ENCODE results near the gene PARM1. TPM values are rescaled to one million over a fixed set of nuclear protein-coding genes. Genes with fewer than 3 reads are reported as not detected.

Gene PARM1
- total RNA-seq, 4 donors from 2014 or later, result 22.6 to 116 (median 45.5) TPM

DNA sequence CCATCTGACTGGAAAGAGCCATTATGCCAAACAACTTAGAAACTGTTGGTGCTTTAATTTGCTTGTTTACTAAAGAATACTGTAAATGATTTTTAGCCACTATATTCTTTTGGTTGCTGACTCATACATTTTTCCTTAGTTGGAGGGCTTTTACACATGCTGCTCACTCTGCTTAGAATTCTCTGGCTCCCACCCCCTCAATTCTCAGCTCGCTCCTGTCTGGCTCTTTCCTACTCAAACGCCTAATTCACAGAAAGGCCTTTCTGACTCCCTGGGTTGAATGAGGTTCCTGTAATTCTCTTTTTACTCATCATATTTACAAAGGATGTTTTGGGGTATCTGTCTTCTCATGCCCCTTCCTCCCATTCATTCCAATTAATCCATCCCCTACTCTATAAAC, 26.1 kb upstream of the PARM1 start:
- H3K36me3 ChIP-seq, result no peaks in the 10 kb centered on the region
- no peaks in the 10 kb centered on the region for H3K9me3 ChIP-seq
- no peaks in the 10 kb centered on the region for H3K4me1 ChIP-seq
- H3K27ac ChIP-seq, result no peak overlapping the region
- no peaks in the 10 kb centered on the region for H3K27me3 ChIP-seq
- no peak for DNase-seq
- intact Hi-C loops (cut with DNase I; ENCODE audit: low total_unique reads), result no loop called here
- TF ChIP-seq POLR2A (IDR thresholded peaks at IDR 0.05), result no peak
- TF ChIP-seq, protein P1, sequence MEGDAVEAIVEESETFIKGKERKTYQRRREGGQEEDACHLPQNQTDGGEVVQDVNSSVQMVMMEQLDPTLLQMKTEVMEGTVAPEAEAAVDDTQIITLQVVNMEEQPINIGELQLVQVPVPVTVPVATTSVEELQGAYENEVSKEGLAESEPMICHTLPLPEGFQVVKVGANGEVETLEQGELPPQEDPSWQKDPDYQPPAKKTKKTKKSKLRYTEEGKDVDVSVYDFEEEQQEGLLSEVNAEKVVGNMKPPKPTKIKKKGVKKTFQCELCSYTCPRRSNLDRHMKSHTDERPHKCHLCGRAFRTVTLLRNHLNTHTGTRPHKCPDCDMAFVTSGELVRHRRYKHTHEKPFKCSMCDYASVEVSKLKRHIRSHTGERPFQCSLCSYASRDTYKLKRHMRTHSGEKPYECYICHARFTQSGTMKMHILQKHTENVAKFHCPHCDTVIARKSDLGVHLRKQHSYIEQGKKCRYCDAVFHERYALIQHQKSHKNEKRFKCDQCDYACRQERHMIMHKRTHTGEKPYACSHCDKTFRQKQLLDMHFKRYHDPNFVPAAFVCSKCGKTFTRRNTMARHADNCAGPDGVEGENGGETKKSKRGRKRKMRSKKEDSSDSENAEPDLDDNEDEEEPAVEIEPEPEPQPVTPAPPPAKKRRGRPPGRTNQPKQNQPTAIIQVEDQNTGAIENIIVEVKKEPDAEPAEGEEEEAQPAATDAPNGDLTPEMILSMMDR (IDR thresholded peaks at IDR 0.05), result no peak
- H3K4me3 ChIP-seq, result no peak overlapping the region

DNA sequence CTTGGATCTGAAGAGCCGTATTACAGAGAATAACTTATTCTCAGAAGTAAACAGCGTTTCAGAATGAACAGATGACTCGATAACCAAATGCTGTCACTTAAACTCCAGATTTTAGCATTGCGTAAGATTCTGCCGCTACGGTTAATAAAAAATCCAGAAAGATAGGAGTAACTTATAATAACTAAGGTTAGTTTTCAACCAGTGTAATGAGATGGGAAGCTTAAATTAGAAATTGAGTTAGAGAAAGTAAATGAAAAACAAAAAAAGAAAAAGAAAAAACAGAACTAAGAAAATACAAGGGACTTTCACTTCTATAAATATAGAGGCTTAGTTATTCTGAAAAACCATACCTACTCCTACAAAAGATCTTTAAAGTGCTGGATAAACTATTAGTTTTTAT, 13.1 kb upstream of the PARM1 start:
- intact Hi-C loops (cut with DNase I; ENCODE audit: low total_unique reads), result no loop called here
- no peak for TF ChIP-seq POLR2A (IDR thresholded peaks at IDR 0.05)
- TF ChIP-seq, protein P1 (IDR thresholded peaks at IDR 0.05), result no peak

DNA sequence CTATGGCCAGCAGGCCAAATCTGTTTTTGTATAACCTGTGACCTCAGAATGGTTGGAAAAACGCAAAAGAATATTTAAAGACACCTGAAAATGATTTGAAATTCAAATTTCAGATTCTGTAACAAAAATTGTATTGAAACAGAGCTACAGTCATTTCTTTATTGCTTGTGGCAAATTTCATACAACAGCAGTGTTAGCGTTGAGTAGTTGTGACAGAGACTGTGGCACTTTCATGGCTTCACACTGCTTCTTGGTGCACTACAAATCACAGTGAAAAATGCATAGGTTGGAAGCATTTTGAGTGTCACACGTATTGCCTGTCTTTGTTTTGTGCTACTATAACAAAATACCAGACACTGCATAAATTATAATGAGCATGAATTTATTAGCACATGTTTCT, 12.2 kb upstream of the PARM1 start:
- no peaks in the 10 kb centered on the region for H3K9me3 ChIP-seq
- H3K4me3 ChIP-seq, result no peak overlapping the region
- no peaks in the 10 kb centered on the region for H3K27me3 ChIP-seq
- DNase-seq, result no peak
- intact Hi-C loops (cut with DNase I; ENCODE audit: low total_unique reads), result no loop called here
- no peaks in the 10 kb centered on the region for H3K36me3 ChIP-seq
- no peaks in the 10 kb centered on the region for H3K4me1 ChIP-seq
- TF ChIP-seq POLR2A (IDR thresholded peaks at IDR 0.05), result no peak
- TF ChIP-seq, protein P1 (IDR thresholded peaks at IDR 0.05), result no peak
- H3K27ac ChIP-seq, result no peak overlapping the region

More for the DNA sequence above, 13.1 kb upstream of the PARM1 start:
- no peaks in the 10 kb centered on the region for H3K4me1 ChIP-seq
- H3K36me3 ChIP-seq, result no peaks in the 10 kb centered on the region
- no peak overlapping the region for H3K4me3 ChIP-seq
- no peaks in the 10 kb centered on the region for H3K27me3 ChIP-seq
- no peak for DNase-seq
- H3K27ac ChIP-seq, result no peak overlapping the region
- H3K9me3 ChIP-seq, result no peaks in the 10 kb centered on the region

DNA sequence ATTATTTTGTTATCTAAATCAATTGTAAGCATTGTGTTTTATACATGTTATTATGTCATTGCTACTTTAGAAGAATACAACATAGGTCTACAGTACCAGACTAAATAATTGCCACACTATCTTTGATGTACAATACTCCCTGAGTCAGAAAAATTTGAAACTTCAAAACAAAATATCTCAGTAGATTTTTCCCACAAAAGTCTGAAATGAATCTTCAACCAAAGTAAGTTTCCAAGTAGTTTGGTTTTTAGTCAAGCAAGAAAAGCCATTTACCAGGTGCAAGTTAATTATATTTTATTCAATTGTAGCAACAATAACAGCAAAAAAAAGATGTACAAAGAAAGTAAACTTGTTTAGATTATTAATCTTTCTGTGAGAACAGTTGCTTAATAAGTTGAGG, 11.4 kb upstream of the PARM1 start:
- no peak overlapping the region for H3K27ac ChIP-seq

DNA sequence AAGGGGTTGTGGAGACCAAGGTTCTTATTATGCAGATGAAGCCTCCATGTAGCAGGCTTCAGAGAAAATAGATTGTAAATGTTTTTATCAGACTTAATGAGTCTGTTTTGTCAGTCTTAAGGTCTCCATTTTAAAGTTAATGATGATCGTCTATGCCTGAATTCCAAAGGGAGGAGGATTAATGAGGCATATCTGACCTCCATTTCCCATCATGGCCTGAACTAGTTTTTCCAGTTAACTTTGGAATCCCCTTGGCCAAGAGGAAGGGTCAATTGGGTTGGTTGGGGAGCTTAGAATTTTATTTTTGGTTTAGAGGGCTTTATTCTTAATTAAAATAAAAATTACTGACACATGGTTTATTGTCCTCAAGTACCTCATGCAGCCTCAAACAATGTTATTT, 6.9 kb upstream of the PARM1 start:
- H3K4me3 ChIP-seq, result no peak overlapping the region
- no peaks in the 10 kb centered on the region for H3K27me3 ChIP-seq
- no peaks in the 10 kb centered on the region for H3K9me3 ChIP-seq
- no peak for DNase-seq
- no peaks in the 10 kb centered on the region for H3K36me3 ChIP-seq
- intact Hi-C loops (cut with DNase I; ENCODE audit: low total_unique reads), result no loop called here
- H3K4me1 ChIP-seq, result no peaks in the 10 kb centered on the region
- H3K27ac ChIP-seq, result no peak overlapping the region
- TF ChIP-seq, protein P1 (IDR thresholded peaks at IDR 0.05), result no peak
- TF ChIP-seq POLR2A (IDR thresholded peaks at IDR 0.05), result no peak

More for the DNA sequence above, 11.4 kb upstream of the PARM1 start:
- TF ChIP-seq POLR2A (IDR thresholded peaks at IDR 0.05), result no peak
- TF ChIP-seq, protein P1 (IDR thresholded peaks at IDR 0.05), result no peak
- H3K36me3 ChIP-seq, result no peaks in the 10 kb centered on the region
- H3K4me3 ChIP-seq, result no peak overlapping the region
- no peaks in the 10 kb centered on the region for H3K4me1 ChIP-seq
- intact Hi-C loops (cut with DNase I; ENCODE audit: low total_unique reads), result no loop called here
- DNase-seq, result no peak
- H3K9me3 ChIP-seq, result no peaks in the 10 kb centered on the region
- no peaks in the 10 kb centered on the region for H3K27me3 ChIP-seq
